Keratinocyte (primary cell): Measurements from ENCODE around the gene MAPK1IP1L. TPM values are rescaled to one million over a fixed set of nuclear protein-coding genes. Genes with fewer than 3 reads are reported as not detected.
A peak's percentile ranks its signal among the peaks of the same experiment; 100 is the strongest.
"Not testable (repeated sequence)": the region's sequence is repeated elsewhere in the genome, so short reads cannot be mapped to it uniquely, and the experiment has no call there.

Experiments
- DNase-seq: peaks from one replicate; pipeline ENCODE4 v3.0.0-alpha.2; 2011; ENCODE audit warnings: low read depth, missing footprints, low spot score
- FAIRE-seq: peaks from 2 replicates; lab custom pipeline; 2011; peaks lifted over from hg19 to GRCh38; lab: Jason Lieb, UNC
- H2AFZ ChIP-seq: 2 replicates; pipeline ENCODE4 v1.6.0; 2012; ENCODE audit warnings: low read length, control low read depth, inconsistent platforms; ENCODE audit not compliant: control insufficient read depth
- H3K27ac ChIP-seq: 2 replicates; pipeline ENCODE4 v1.5.1; 2011; ENCODE audit warnings: low read length; ENCODE audit not compliant: control insufficient read depth, insufficient read depth
- H3K27me3 ChIP-seq: 3 replicates; pipeline ENCODE4 v1.6.0; 2011; ENCODE audit warnings: low read length; ENCODE audit not compliant: control insufficient read depth, insufficient read depth; ENCODE audit errors: extremely low read depth
- H3K36me3 ChIP-seq, 2 experiments: 2 replicates in 1 of 2; 3 replicates in 1 of 2; pipeline ENCODE4 v1.5.1; 2011; ENCODE audit warnings: low read length in 2 of 2, mild to moderate bottlenecking in 1 of 2; ENCODE audit not compliant: control insufficient read depth in 2 of 2, insufficient read depth in 2 of 2; ENCODE audit errors: extremely low read depth in 1 of 2
- H3K4me1 ChIP-seq: 3 replicates; pipeline ENCODE4 v1.5.1; 2011; ENCODE audit warnings: low read length; ENCODE audit not compliant: control insufficient read depth, insufficient read depth; ENCODE audit errors: extremely low read depth
- H3K4me2 ChIP-seq: 3 replicates; pipeline ENCODE4 v1.6.0; 2011; ENCODE audit warnings: low read depth, low read length; ENCODE audit not compliant: control insufficient read depth, insufficient read depth; ENCODE audit errors: extremely low read depth
- H3K4me3 ChIP-seq, 3 experiments: fragments of 200-600 bp in 1 of 3; sonication (generic) in 1 of 3; 2 replicates in 2 of 3; 3 replicates in 1 of 3; pipeline ENCODE4 v1.5.1; 2011 to 2016; ENCODE audit warnings: low read length in 3 of 3, mild to moderate bottlenecking in 3 of 3, control low read depth in 2 of 3, inconsistent platforms in 1 of 3, low read depth in 1 of 3, mixed read lengths in 1 of 3, mixed run types in 1 of 3, moderate library complexity in 1 of 3; ENCODE audit not compliant: control insufficient read depth in 2 of 3, insufficient read depth in 2 of 3; ENCODE audit errors: extremely low read depth in 1 of 3
- H3K79me2 ChIP-seq: 2 replicates; pipeline ENCODE4 v1.6.0; 2012; ENCODE audit warnings: low read length; ENCODE audit not compliant: control insufficient read depth, insufficient read depth
- H3K9ac ChIP-seq: 3 replicates; pipeline ENCODE4 v1.6.0; 2011; ENCODE audit warnings: low read length; ENCODE audit not compliant: control insufficient read depth, insufficient read depth; ENCODE audit errors: extremely low read depth
- H3K9me1 ChIP-seq: 3 replicates; pipeline ENCODE4 v1.6.0; 2011; ENCODE audit warnings: low read length; ENCODE audit not compliant: control insufficient read depth, insufficient read depth; ENCODE audit errors: extremely low read depth
- H3K9me3 ChIP-seq: 2 replicates; pipeline ENCODE4 v1.5.1; 2012; ENCODE audit warnings: low read depth, low read length; ENCODE audit not compliant: control insufficient read depth
- H4K20me1 ChIP-seq: 3 replicates; pipeline ENCODE4 v1.6.0; 2011; ENCODE audit warnings: low read length; ENCODE audit not compliant: control insufficient read depth, insufficient read depth; ENCODE audit errors: extremely low read depth
- EZH2 ChIP-seq: IDR thresholded peaks from one replicate; pipeline ENCODE4 v1.6.1; 2012; ENCODE audit warnings: inconsistent platforms, mild to moderate bottlenecking, low read length, moderate library complexity
- dilution Hi-C: fragments of 300-500 bp; cut with MboI; formaldehyde crosslinking; loops from one replicate; pipeline ENCODE4 v1.7.0; 2020; ENCODE audit warnings: low sequenced_read_pairs; ENCODE audit not compliant: extremely low pct_ligation_motif_present
- polyA plus RNA-seq, 5 experiments: library from polyadenylated mRNA; depleted of rRNA in 3 of 5; stranded (reverse) in 3 of 5; stranded (forward) in 1 of 5; unstranded in 1 of 5; fragments of >200 nt; gene quantifications; 1 replicate in 1 of 5; 2 replicates in 3 of 5; 3 replicates in 1 of 5; pipeline versions ENCODE4 v1.2.1 to v1.2.3, GENCODE V29; 2011 to 2012; ENCODE audit warnings: missing spikeins in 2 of 5, low read depth in 1 of 5, low replicate concordance in 1 of 5
- TF ChIP-seq, protein P1 (sequence below), 3 experiments: IDR thresholded peaks in 1 of 3; conservative IDR thresholded peaks in 1 of 3; optimal IDR thresholded peaks in 1 of 3; 2 replicates in 2 of 3; 3 replicates in 1 of 3; pipeline versions ENCODE3 to v1.5.1; 2011; ENCODE audit warnings: low read length in 3 of 3, mild to moderate bottlenecking in 3 of 3, moderate library complexity in 2 of 3, control low read depth in 1 of 3, inconsistent platforms in 1 of 3; ENCODE audit not compliant: insufficient read depth in 2 of 3; ENCODE audit errors: extremely low read depth in 1 of 3

MAPK1IP1L gene
- polyA plus RNA-seq, 1 donor (not counting 4 experiments of a cell fraction or from before 2014, with no cell fraction given): 48.5 TPM

- H4K20me1 ChIP-seq: no peaks in the 10 kb centered on the region
- H3K36me3 ChIP-seq: no peaks in the 10 kb centered on the region
- H3K27me3 ChIP-seq: no peaks in the 10 kb centered on the region
- no peaks in the 10 kb centered on the region for H3K79me2 ChIP-seq
- peaks cover 73% of the 10 kb centered on the region for H3K4me1 ChIP-seq
- peak overlapping the region; percentile 98 for H3K27ac ChIP-seq
- DNase-seq: no peak
- H3K4me2 ChIP-seq: peak overlapping the region; percentile 52
- no peak overlapping the region for H3K4me3 ChIP-seq
- TF ChIP-seq, protein P1, sequence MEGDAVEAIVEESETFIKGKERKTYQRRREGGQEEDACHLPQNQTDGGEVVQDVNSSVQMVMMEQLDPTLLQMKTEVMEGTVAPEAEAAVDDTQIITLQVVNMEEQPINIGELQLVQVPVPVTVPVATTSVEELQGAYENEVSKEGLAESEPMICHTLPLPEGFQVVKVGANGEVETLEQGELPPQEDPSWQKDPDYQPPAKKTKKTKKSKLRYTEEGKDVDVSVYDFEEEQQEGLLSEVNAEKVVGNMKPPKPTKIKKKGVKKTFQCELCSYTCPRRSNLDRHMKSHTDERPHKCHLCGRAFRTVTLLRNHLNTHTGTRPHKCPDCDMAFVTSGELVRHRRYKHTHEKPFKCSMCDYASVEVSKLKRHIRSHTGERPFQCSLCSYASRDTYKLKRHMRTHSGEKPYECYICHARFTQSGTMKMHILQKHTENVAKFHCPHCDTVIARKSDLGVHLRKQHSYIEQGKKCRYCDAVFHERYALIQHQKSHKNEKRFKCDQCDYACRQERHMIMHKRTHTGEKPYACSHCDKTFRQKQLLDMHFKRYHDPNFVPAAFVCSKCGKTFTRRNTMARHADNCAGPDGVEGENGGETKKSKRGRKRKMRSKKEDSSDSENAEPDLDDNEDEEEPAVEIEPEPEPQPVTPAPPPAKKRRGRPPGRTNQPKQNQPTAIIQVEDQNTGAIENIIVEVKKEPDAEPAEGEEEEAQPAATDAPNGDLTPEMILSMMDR (optimal IDR thresholded peaks at IDR 0.05 in 1 of 3, IDR thresholded peaks at IDR 0.05 in 1 of 3, conservative IDR thresholded peaks at IDR 0.05 in 1 of 3; ENCODE audit: extremely low read depth in 1 of 3, insufficient read depth in 2 of 3, low read length in 3 of 3): no peak
- TF ChIP-seq EZH2: no peak
- no peaks in the 10 kb centered on the region for H3K9me1 ChIP-seq
- dilution Hi-C loops: no loop called here
- H2AFZ ChIP-seq: peak overlapping the region; percentile 47
- H3K9ac ChIP-seq: peak overlapping the region; percentile 58
- H3K9me3 ChIP-seq: no peaks in the 10 kb centered on the region
- peak; percentile 34 for FAIRE-seq
Measured at GRCh38 chr14:55075628-55076175, 24.3 kb downstream of the MAPK1IP1L start.

GRCh38 chr14:55077170-55078151 is 26.0 kb downstream of the MAPK1IP1L start:
- dilution Hi-C loops: no loop called here
- peak overlapping the region in 2 of 3 experiments; percentile 12 to 27 for H3K4me3 ChIP-seq
- H3K27me3 ChIP-seq: no peaks in the 10 kb centered on the region
- no peaks in the 10 kb centered on the region for H4K20me1 ChIP-seq
- peak overlapping the region; percentile 98 for H3K27ac ChIP-seq
- DNase-seq: peak; percentile 95
- peak overlapping the region; percentile 39 for H2AFZ ChIP-seq
- no peaks in the 10 kb centered on the region for H3K9me1 ChIP-seq
- H3K79me2 ChIP-seq: no peaks in the 10 kb centered on the region
- peaks cover 58% of the 10 kb centered on the region for H3K4me1 ChIP-seq
- H3K36me3 ChIP-seq: no peaks in the 10 kb centered on the region
- H3K9me3 ChIP-seq: no peaks in the 10 kb centered on the region
- peak overlapping the region; percentile 82 for H3K9ac ChIP-seq
- TF ChIP-seq EZH2: no peak
- TF ChIP-seq, protein P1 (optimal IDR thresholded peaks at IDR 0.05 in 1 of 3, IDR thresholded peaks at IDR 0.05 in 1 of 3, conservative IDR thresholded peaks at IDR 0.05 in 1 of 3; ENCODE audit: extremely low read depth in 1 of 3, insufficient read depth in 2 of 3, low read length in 3 of 3): no peak
- H3K4me2 ChIP-seq: peak overlapping the region; percentile 65
- peak; percentile 98 for FAIRE-seq

- H3K4me2 ChIP-seq, H3K9me1 ChIP-seq, H3K9me3 ChIP-seq, H3K27me3 ChIP-seq, H3K79me2 ChIP-seq, H3K36me3 ChIP-seq, H3K9ac ChIP-seq, H3K4me3 ChIP-seq, H2AFZ ChIP-seq, H4K20me1 ChIP-seq, FAIRE-seq, dilution Hi-C loops, DNase-seq, H3K27ac ChIP-seq: not testable (repeated sequence)
- peaks cover 33% of the 10 kb centered on the region for H3K4me1 ChIP-seq
Measured at GRCh38 chr14:55079961-55080360, 28.5 kb downstream of the MAPK1IP1L start.
